Measurements from ENCODE around the gene BAZ2A.
"Not testable (repeated sequence)": the region's sequence is repeated elsewhere in the genome, so short reads cannot be mapped to it uniquely, and the experiment has no call there.

BAZ2A gene

DNA sequence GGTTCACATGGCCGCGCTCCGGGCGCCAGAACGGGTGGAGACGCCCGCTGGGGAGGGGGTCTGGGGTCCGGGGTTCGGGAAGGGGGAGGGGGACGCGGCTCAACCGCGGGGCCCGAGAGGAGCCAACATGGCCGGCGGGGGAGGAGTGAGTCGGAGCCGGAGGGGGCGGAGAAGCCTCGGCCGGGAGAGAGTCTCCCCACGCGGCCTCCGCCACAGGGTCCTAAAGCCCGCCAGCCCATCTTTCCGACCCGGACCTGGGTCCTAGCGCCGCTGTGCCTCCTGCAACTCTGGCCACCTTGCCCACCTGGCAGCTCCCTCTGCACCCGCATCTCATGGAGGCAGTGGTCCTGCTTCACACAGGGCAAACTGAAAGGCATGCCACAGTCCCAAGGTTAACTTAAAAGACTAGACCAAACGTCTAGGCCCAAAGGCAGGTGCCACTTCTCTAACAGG lies at the start of gene BAZ2A:
Gene BAZ2A (minus strand): TSS at position 147 of the 453 bp plus-strand sequence. CDS start 12,796 bp downstream, outside the sequence.
- peak; percentile 88 to 95 (median 90) for DNase-seq

DNA sequence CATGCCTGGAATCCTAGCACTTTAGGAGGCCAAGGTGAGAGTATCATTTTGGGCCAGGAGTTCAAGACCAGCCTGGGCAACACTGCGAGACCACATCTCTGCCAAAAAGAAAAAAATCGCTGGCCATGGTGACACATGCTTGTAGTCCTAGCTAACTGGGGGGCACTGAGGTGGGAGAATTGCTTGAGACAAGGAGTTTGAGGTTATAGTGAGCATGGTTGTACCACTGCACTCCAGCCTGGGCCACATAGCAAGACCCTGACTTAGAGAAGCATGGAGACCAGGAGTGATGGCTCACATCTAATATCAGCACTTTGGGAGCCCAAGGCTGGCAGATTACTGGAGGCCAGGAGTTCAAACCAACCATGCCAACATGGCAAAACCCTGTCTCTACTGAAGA lies 48.7 kb upstream of the BAZ2A start:
- no peak for DNase-seq

DNA sequence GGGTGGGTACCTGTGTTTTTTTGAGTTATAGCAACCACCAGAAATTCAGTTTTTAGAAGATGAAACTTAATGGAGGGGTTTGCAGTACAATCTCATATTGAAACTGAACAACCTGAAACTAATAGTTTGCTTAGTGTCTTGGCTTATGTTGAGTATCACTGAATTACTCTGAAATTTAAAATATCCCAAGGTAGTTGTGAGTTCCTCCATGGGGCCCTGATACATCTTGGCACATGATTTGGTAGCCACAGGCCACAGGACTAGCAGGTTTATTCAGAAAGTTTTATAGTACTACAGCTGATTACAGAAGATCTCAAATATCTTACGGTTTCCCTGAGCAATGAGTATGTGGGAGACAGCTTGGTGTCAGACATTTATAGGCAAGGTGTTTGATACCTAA lies 47.6 kb upstream of the BAZ2A start:
- no peak for DNase-seq

DNA sequence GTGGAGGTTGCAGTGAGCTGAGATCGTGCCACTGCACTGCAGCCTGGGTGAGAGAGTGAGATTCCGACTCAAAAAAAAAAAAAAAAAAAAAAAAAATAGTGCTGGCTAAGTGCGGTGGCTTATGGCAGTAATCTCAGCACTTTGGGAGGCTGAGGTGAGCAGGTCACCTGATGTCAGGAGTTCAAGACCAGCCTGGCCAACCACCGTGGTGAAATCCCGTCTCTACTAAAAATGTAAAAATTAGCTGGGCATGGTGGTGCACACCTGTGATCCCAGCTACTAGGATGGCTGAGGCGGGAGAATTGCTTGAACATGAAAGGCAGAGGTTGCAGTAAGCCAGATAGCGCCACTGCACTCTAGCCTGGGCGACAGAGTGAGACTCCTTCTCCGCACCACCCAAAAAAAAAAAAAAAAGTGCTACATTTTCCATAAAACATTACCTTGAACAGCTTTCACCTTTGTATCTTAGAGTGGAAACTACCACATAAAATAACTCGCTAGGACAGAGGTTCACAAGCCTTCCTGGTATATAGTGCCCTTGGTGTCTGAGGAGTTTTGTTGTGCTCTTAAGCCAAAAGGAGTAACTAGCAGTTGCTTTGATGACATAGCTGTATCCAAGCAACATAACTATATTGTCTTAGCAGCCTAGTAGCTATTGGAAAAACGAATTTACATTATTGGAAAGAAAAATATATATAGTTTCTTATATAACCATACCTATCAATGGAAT lies 46.9 kb upstream of the BAZ2A start:
- DNase-seq: no peak

DNA sequence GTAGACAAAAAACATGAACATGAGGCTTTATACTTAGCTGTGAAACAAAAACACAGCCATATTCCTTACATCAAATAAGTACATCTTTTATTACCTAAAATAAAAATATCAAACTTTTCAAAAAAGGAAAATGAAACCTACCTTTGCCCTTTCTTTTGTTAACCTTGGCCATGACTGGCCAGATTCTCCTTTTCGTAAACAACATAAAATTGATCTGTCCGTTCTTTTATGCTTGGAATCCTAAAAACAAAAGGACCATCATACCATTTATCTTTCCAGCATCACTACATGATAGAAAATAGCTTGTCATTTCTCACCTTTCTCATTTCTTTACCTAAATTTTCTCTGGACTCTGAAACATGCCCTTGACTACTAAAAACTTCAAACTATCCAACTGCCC lies 41.5 kb upstream of the BAZ2A start:
- no peak for DNase-seq

DNA sequence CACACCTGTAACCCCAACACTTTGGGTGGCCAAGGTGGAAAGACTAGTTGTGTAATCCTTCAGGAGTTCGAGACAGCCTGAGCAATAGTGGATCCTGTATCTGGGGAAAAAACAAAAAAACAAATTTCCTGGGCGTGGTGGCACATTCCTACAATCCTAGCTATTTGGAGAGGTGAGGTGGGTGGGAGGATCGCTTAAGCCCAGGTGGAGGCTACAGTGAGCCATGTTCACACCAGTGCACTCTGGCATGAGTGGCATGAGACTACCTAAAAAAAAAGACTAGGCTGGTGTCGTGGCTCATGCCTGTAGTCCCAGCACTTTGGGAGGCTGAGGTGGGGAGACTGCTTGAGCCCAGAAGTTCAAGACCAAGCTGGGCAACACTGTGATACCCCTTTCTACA lies 40.7 kb upstream of the BAZ2A start:
- no peak for DNase-seq

DNA sequence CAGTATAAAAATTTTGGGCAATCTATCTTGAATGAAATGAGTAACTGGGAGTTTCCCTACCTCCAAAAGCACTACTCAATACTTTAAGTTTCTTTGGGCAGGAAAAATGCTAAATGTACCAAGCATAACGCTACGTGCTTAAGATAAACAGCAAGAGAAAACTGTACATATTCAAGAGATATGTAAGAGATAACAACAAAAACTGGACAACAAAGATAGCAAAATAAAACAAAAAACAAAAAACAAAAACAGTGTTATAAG lies 38.0 kb upstream of the BAZ2A start:
- DNase-seq: no peak

DNA sequence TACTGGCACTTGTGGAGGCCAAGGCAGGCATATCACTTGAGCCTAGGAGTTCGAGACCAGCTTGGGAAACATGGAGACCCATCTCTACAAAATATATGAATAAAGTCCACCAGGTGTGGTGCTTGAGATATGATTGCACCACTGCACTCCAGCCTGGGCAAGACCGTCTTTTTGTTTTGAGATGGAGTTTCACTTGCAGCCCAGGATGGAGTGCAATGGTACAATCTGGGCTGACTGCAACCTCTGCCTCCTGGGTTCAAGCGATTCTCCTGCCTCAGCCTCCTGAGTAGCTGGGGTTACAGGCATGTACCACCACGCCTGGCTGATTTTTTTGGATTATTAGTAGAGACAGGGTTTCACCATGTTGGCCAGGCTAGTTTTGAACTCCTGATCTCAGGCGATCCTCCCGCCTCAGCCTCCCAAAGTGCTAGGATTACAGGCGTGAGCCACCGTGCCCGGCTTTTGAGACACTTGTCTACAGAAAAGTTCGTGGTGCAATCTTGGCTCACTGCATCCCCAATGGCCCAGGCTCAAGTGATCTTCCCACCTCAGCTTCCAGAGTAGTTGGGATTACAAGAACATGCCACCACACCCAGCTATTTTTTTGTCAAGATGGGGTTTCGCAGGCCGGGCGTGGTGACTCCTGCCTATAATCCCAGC lies 32.0 kb upstream of the BAZ2A start:
- DNase-seq: no peak

DNA sequence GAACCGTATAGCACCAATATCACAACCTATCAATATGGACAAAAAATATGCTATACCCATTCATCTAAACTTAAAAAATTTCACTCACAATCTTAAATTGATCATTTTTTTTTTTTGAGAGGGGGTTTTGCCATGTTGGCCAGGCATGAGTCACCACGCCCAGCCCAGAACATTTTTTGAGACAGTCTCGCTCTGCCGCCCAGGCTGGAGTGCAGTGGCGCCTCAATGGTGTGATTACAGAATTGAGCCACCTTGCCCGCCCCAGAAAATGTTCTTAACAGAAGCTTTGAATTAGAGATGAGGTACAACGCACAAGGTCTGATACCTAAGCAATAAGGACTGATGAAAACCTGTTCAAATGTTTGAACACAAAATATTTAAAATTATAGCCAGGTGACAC lies 31.4 kb upstream of the BAZ2A start:
- DNase-seq: no peak

DNA sequence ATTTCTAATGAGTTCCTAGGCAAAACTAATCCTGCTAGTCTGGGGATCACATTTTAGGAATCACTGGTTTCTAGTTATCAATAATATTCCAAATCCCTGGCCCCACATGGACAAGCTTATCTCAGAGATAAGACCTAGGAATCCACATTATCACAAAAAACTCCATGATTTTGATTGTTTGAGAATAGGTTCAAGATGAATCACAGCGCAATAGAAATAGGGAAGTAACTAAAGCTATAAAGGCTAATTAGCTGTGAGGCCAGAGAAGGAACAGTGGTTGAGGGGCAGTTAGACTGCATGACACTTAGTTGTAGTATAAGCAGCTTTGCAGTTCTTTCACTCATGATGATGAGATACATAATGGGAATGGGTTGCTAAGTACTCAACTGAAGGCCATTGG lies 28.8 kb upstream of the BAZ2A start:
- DNase-seq: peak; percentile 20 to 60 (median 40)

DNA sequence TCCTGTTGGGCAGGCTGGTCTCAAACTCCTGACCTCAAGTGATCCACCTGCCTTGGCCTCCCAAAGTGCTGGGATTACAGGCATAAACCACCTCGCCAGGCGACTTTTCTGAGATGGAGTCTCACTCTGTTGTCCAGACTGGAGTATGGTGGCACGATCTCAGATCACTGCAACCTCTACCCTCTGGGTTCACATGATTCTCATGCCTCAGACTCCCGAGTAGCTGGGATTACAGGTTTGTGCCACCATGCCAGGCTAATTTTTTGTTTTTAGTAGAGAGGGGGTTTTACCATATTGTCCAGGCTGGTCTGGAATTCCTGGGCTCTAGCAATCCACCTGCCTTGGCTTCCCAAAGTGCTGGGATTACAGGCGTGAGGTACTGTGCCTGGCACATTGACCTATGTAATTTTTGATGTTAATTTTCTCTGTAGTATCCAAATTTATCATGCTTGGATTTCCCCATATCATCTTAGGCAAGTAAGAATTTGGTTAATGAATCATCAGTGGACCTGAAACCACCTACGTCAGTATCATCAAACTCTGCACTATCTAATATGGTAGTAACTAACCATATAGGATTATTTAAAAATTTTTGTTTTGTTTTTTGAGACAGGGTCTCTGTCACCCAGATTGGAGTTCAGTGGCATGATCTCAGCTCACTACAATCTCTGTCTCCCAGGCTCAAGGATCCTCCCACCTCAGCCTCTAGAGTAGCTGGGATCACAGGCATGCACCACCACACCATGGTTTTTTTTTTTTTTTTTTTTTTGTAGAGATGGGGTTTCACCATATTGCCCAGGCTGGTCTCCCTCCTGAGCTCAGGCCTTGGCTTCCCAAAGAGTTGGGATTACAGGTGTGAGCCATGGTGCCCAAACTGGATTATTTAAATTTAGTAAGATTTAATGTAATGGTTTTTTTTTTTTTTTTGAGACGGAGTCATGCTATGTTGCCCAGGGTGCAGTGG lies 27.6 kb upstream of the BAZ2A start:
- DNase-seq: peak in 2 of 3 donors; percentile 4 to 29

DNA sequence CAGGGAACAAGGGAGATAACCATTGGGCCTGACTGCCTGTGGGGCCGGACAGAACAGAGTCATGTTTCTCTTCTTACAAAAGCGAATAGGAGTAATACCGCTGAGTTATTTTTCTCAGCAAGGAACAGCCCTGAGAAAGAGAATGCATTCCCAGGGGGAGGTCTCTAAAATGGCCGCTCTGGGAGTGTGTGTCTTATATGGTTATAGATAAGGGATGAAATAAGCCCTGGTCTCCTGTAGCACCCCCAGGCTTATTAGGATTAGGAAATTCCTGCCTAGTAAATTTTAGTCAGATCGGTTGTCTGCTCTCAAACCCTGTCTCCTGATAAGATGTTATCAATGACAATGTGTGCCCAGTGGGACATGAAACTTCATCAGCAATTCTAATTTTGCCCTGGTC lies 23.7 kb upstream of the BAZ2A start:
- DNase-seq: not testable (repeated sequence)

DNA sequence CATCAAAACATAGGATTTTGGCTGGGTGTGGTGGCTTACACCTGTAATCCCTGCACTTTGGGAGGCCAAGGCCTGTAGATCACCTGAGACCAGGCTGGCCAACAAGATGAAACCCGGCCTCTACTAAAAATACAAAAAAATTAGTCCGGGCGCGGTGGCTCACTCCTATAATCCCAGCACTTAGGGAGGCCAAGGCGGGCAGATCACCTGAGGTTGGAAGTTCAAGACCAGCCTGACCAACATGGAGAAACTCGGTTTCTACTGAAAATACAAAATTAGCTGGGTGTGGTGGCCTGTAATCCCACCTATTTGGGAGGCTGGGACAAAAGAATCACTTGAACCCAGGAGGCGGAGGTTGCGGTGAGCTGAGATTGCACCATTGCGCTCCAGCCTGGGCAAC lies 17.9 kb upstream of the BAZ2A start:
- not testable (repeated sequence) for DNase-seq

DNA sequence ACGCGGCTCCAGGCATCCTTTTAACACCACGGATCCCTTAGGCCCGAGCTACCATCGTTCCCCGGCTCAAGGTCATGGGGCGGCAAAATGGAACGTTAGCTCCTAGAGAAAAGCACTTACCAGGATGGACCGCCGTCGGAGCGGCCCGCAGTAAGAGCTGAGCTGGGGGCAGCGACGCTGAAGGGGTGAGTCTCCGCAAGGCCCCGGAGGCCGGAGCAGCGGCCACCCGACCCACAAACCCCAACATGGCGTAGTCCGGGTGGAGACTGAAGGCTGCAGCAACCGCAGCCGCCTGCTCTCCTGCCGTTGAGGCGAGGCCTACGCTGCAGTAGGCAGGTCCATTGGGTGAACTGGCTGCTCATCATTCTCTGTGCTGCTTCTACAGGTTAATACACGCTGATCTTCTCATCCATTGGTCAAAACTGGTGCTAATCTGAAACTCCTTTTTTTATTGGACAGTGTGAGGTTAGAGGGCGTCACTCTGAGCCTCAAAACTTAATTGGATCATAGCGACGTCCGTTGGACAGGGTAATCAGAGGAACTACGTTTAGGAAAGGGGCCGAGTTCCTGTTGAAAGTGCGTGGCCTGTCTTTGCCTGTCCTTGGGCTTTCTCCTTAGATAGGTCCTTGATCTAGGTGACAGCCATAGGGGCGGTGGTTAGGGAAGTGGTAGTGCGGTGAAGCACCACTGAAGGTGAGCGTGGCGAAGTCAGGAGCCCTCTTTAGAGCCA lies 15.8 kb upstream of the BAZ2A start, which contains the start of gene ATP5F1B:
Gene ATP5F1B (minus strand): TSS at position 268 of the 730 bp plus-strand sequence. CDS start 21 bp downstream, at position 247.
- DNase-seq: peak; percentile 96 to 99 (median 98)

DNA sequence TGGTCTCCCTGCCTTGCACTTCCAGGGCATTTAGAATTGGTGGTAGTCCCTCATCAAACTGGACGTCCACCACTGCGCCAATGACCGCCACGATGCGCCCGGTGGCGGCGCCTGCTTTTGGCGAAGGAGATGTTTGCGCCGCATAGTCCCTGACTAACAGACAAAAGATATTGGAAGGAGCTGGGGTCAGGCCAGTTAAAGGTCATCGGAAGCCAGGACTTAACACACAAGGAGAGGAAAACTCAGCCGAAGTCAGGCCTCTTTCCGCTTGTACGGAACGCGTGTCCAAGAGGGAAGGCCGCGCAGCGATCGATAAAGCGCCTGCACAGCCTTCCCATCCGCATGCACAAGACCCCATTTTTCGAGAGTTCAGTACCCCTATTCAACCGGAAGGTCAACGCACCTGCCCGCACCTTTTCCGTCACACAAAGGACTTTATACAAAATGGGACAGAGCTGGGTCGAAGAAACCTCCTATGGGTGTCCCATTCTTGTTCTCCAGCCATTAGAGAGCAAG lies 15.1 kb upstream of the BAZ2A start:
- peak in 1 of 3 donors; percentile 37 for DNase-seq

DNA sequence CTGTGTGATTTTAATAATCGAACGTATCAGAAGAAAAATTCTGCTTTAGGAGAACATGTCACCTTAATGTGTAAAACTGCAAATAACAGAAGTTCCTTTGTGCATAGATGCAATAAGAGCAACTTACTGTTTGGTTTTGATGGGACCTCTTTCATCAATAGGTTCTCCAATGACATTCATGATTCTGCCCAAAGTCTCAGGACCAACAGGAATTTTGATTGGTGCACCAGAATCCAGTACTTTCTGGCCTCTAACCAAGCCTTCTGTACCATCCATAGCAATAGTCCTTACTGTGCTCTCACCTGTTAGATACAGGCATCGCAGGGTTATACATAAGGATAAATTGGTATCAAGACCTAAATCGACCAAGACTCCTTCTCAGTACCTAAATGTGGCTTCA lies 14.5 kb upstream of the BAZ2A start:
- DNase-seq: no peak

DNA sequence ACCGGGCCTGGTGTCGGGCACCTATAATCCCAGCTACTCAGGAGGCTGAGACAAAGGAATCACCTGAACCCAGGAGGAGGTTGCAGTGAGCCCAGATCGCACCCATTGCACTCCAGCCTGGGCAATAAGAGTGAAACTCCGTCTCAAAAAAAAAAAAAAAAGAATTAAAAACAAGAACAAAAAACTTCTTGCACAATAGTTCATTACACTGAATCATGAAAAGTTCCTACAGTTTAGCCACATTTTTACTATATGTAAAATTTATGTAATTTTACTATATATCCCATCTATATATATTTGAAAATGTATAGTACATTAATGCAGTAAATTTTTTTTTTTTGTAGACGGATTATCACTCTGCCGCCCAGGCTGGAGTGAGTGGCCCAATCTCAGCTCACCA lies 11.1 kb upstream of the BAZ2A start:
- peak in 1 of 3 donors; percentile 54 for DNase-seq

DNA sequence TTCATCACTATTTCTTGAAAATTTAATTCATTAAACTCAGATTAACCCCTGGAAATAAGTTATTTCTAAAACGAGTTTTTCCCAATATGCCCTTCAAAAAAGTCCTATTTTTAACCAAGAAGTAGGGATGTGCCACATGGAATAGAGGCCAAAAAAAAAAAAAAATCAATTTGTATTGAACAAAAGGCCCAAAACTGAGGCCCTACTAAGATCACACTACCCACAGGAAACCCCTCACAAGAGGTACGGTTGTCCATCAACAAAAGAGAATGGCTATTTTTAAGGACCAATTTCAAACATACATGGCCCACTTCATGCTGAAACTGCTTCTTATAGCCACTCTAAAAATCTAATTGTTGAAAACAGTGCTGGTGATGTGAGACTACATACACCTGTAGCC lies 7.5 kb upstream of the BAZ2A start:
- DNase-seq: no peak

DNA sequence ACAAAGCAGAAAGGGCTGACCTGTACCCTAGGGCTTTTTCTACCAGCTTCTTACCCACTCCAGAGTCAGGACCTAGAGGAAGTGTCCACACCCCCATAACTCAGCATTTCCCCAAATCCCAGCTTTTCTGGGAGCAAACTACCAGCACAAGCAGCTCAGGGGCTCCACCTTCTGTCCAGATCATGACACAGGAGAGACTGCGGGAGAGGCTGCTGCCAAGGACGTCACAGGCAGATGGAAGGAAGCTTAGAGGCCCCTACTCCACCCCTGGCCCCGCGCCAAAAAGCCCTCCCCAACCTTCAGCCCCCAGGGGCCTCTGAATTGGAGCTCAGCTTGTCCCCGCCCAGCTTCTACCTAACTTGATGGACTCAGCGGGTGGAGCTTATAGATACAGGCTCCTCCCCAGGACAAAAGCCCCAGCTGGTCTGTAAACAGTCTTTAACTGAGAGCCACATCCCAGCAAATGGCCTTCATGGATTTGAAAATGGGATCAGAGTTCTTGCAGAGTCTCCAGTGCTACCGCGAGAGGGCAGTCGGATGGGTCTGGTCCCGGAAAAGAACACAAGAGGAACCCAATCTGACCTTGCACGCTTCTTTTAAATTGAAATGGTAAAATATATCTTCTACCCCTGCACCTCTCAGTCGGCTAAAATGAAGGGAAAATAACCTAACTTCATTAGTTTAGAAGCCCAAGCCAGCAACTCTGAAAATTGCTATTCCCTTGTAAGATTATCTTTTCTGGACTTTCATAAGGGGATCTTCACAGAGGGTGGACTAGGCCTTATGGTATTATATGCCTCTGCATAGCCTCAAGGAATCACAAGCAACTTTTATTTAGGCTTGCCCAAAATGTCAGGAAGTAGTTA lies 6.8 kb upstream of the BAZ2A start:
- DNase-seq: peak; percentile 89 to 94 (median 94)

DNA sequence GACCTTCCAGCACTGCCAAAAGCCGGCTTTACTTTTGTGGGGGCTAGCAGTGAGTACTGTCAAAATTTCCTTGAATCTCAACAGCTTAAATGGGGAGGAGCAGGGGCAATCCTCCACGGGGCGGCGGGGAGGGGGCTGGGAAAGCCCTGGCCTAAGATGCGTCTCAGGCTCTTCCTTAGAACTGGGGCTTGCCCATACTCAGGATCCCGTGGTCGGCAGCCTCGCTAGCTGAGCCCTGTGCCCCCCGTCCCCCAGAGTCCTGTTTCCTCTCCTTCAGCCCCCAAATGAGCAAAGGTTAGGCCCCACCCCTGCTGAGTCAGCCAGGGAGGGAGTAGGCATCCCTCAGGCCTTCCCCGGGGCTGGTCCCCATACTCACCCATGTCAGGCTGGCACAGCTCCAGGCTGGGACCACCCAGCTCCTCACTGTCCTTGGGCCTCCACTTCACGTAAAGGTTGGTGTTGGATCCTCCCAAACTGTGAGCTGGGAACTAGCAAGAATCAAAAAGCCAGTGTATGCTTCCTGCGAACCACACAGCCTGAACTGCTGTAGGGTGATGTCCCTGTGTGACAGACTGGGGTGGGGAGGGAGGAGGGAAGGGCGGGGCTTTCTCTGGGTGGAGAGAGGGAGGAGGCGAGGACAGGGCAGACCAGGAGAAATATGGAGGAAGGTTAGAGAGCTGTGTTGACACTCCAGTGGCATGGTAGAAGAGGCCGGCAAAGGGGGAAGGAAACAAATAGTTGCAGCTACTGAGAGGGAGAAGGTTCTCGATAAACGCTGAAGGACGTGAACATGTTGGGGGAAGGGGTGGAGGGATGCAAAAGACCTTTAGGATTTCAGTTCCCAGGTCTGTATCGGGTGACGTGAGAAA lies 5.9 kb upstream of the BAZ2A start:
- DNase-seq: peak; percentile 81 to 91 (median 87)
